Measurements from ENCODE around the gene KDSR.

The KDSR gene

GRCh38 chr18:63321291-63321690 is 45.7 kb downstream of the KDSR start:
- no peak for DNase-seq (ENCODE audit: low read depth in 2 of 2)

- DNase-seq (ENCODE audit: low read depth in 2 of 2), result no peak
Observed at GRCh38 chr18:63320975-63321265, 46.1 kb downstream of the KDSR start.

DNA sequence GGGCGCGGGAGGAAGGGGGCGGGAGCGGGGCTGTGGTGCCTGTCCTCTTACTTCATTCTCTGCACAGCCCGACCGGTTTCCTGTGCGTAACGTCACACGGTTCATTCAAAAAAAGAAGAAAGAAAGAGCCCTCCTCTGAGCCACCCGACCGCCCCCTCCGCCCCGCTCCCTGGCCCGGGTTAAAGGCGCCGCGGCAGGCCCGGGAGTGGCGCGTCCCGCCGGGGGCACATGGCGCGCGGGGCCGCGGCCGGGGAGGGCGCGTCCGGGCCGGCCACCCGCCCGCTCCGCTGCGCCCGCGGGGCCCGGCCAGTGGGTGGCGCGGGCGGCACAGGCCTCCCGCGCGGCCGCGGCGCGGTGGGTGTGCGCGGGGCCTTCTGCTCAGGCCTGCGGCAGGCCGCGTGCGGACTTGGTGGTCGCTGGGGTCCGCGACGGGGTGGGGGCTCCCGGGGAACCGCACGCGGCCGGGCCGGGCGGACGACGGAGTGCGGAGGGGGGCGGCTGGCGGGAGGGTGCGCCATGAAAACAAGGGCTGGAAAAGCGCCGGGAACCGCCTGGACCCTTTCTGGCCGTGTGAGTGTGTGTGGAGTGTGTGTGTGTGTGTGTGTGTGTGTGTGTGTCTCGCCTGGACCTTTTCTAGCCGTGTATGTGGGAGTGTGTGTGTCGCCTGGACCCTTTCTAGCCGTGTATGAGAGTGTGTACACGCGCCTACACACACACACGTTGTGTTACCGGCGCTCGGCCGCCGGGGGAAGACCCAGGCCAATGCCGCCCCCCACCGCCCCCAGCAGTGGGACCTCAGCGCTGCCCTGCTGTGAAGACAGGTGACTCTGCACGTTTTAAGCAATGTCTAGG is 46.7 kb downstream of the KDSR start:
- peak; percentile 79 to 81 for DNase-seq (ENCODE audit: low read depth in 2 of 2)

DNA sequence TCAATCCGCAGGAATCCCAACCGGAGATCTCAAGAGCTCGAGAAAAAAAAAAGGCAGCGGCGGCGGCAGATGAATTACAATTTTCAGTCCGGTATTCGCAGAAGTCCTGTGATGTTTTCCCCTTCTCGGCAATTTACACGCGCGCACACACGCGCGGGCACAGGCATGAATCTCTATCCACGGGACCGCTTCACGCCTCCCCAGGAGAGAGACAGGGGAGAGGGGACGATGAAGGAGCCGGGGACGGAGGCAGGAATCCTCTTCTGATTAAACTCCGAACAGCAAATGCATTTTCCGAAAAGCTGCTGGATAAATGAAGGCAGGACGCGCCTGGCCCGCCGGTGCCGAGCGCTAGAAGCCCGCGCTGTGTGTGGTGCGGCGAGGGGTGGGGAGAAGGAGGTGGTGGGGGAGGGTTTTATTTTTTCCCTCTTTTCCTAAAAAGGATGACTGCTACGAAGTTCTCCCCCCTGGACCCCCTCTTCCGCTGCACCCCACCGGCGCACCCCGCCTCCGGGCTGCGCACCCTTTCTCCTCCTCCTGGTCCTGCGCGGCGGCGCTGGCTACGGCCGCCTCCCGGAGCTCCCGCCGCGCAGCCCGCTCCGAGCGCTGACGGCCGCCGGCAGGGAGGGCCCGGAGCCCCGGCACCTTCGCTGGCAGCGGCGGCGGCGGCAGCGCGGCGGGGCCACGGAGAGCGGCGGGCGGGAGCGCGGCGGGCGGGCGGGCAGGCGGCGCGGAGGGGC is 47.5 kb downstream of the KDSR start, which contains the start of gene BCL2:
Gene BCL2, minus strand, starts transcription at position 387 of the 740 bp plus-strand sequence.
- no peak for DNase-seq (ENCODE audit: low read depth in 2 of 2)

DNA sequence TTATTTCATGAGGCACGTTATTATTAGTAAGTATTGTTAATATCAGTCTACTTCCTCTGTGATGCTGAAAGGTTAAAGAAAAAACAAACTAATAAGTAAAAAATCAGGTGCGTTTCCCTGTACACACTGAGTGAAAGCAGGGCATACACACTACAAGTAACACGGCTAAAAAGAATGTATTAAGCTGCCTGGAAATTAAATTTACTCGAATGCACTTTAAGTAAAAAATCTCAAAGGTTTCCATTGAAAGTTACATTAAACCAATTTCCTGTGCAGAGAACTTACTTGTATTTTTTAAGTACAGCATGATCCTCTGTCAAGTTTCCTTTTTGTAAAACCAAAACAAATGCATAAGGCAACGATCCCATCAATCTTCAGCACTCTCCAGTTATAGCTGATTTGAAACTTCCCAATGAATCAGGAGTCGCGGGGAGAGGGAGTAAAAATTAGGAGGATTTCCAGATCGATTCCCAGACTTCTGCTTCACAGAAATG is 48.1 kb downstream of the KDSR start:
- DNase-seq (ENCODE audit: low read depth in 2 of 2), result no peak

GRCh38 chr18:63317982-63318888 is 48.8 kb downstream of the KDSR start:
- peak; percentile 72 to 74 for DNase-seq (ENCODE audit: low read depth in 2 of 2)

GRCh38 chr18:63317556-63317946 is 49.5 kb downstream of the KDSR start:
- DNase-seq (ENCODE audit: low read depth in 2 of 2), result no peak

DNA sequence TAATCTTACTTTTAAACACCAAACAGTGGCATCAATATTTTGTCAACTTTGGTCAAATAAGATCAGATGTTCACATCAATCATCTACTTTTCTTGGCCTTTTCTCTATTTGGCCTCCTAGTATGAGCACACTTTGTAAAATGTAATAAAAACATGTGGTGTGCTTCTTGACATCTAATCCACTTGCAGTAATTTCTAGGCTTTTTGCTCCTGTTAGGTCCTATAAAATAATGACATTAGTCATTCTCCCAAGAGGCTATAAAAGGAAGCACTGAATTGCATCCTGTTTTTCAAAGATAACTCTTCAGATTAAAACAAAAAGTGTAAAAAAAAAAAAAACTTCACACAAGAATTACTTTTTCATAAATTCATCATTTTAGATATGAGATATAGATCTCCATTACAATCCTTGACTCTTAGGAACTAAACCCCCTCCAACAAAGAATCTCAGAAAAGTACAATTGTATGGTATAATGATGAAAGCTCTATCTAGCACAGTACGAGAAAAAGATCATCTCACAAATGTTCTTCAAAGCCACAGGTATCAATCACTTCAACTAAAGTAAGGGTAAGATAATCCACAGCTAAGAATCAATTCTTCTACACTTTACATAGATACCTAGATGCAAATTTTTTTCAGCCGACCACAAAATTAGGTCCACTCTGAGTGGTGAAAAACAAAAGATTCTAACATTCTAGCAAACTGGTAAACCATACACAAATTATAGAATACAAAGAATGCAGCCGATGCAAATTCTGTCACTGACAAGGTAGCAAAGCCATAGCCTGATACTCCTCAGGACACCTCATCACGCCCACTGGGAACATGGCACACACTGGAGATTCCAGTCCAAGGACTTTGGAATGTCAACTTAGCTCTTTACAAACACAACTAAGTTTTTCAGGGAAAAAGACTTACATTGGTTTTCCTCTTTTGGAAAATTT is 50.1 kb downstream of the KDSR start:
- no peak for DNase-seq (ENCODE audit: low read depth in 2 of 2)

GRCh38 chr18:63315876-63316275 is 51.1 kb downstream of the KDSR start:
- no peak for DNase-seq (ENCODE audit: low read depth in 2 of 2)

- DNase-seq (ENCODE audit: low read depth in 2 of 2), result no peak
Observed at GRCh38 chr18:63315131-63315662, 51.8 kb downstream of the KDSR start.

GRCh38 chr18:63314062-63314790 is 52.8 kb downstream of the KDSR start:
- DNase-seq (ENCODE audit: low read depth in 2 of 2), result no peak

DNA sequence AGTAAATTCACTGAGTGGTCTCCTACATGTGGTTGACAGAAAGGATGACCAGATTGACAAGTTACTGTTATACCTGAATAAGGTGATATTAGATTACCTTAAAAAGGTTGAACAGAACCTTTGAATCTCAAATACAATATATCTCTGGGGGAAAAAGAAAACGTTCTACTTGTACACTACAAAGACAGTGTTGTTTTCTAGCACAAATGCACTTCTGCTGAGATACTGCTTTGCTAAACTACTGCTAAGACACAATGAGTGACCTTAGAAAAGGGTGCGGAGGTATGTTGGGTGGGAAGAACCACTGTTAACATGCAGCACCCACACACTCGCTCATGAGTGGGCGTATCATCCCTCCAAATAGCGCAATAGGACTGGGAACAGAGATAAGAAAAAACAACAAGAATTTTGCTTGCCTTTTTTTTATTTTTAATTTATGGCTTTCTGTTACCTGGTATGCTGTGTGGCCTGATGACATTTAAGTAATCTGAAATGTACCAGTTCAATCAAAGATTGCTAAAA is 53.5 kb downstream of the KDSR start:
- DNase-seq (ENCODE audit: low read depth in 2 of 2), result no peak

DNA sequence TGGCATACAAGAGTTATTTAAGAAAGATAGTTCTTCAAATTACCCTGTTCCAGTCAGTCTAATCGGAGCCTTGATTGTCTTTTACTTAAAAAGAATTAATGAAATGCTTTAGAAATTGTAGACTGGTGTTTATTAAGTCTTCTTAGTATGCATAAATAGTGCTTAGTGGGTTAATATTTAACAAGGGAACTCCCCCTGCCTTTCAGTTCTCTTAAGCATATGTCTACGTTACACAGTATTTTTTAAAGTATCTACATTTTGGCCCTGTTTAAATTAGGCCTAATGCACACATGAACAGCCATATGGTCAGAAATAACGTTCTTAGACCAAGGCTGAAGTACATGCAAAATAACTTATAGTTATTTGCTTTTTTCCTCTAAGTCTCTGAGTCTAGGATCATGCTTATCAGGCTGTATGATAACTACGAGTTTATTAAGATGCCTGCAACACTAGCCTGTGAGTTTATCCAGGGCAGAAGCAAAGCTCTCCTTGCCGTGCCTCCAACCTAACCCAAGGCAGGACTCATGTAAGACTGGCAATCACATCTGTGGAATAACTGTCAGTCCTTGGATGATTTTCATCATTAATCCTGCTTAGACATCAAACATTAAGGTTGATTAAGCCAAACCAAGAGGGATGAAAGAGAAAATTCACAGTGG is 54.1 kb downstream of the KDSR start:
- no peak for DNase-seq (ENCODE audit: low read depth in 2 of 2)

DNA sequence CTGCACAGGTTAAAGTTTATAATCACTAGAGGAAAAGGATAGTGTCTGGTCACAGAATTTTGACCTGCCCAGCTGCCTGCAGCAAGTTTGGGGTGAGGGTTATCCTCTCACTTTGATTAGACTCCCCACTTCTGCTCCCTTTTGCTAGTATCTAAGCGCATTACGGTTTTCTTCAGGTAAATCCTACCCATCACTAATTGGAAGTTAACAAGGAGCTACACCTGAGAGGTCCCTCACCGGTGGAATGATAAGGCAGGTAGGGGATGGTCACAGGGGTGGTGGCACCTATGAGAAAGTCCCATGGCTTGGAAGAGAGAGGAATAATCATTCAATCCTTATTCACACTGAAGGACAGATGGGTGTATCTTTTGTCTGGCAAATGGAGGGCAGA is 55.0 kb downstream of the KDSR start:
- DNase-seq (ENCODE audit: low read depth in 2 of 2), result no peak

DNA sequence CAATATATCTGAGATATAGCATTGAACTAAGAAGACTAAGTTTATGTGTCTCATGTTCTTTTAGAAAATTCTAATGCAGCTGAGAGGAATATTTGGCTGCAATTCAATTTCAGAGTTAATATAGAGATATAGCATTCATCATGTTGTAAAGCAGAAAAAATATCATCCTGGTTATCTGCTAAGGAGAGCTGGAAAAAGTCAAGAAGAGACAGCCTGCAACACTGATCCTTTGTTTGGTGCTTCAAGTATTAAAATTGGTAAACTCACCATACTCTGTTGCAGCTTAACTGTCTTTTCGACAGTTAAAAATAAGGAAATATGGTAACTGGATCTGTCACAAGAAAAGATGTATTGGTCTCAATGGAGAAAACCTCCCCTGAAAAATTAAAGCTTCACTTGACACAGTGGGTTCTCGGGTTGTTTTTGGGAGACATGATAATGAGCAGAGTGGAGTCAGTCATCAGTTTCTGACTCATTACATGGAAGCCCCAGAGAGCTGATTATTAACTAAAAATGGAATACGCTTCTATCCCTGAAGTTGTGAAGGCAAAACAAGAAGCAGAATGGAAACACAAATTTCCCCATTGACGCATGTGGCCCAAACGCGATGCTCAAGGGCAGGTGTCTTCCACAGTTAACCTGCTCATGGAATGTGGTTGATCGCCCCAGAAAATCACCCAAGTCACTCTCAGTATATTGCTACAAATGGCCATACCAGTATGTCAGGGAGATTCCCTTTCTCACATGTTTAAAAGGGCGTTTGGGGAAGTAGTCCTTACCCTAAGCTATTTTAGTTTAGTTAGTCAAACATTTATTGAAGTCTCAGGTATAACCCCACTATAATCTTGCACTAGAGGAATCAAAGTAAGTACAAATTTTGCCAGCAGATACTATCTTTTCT is 55.6 kb downstream of the KDSR start:
- no peak for DNase-seq (ENCODE audit: low read depth in 2 of 2)

GRCh38 chr18:63309422-63309821 is 57.6 kb downstream of the KDSR start:
- no peak for DNase-seq (ENCODE audit: low read depth in 2 of 2)

DNA sequence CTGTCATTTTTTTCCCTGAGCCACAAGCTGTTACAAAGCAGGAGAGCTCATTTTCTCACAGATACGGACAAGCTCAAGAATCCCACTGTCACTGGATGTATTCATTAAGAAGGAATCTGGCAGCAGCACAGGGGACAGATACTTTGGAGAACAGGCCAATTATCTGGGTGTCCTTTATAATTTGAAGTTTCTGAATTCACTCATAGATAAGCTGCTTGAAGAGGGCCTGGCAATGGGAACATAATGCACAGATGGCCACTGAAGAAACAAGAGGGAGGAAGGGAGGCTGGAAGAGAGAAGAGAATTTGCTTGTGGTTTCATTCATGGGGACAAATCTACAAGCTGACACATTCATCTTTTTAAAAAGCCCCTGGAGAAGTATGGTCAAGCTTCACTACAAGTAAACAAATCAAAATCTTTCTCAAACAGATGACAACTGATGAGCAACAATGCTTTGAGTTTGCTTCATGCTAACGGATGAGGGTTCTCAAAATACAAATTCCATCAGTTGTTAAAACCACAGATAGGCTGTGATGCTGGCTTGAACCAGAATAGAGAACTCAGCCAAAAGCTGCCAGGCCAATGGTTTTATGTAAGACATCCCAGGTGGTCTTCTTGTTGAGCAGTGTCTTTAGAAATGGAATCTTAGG is 59.3 kb downstream of the KDSR start:
- no peak for DNase-seq (ENCODE audit: low read depth in 2 of 2)

All from stimulated activated CD4-positive, alpha-beta T cell treated with anti-CD3 and anti-CD28 coated beads, Interleukin-1b, Interleukin-23, amount 100 ng/mL, for 4 hours (primary cell).